ENCODE results near the gene TASOR. TPM values are rescaled to one million over a fixed set of nuclear protein-coding genes. Genes with fewer than 3 reads are reported as not detected.

Gene TASOR
- polyA plus RNA-seq, 1 of the 3 experiments (the other 2 are of a cell fraction), result 15.3 TPM

DNA sequence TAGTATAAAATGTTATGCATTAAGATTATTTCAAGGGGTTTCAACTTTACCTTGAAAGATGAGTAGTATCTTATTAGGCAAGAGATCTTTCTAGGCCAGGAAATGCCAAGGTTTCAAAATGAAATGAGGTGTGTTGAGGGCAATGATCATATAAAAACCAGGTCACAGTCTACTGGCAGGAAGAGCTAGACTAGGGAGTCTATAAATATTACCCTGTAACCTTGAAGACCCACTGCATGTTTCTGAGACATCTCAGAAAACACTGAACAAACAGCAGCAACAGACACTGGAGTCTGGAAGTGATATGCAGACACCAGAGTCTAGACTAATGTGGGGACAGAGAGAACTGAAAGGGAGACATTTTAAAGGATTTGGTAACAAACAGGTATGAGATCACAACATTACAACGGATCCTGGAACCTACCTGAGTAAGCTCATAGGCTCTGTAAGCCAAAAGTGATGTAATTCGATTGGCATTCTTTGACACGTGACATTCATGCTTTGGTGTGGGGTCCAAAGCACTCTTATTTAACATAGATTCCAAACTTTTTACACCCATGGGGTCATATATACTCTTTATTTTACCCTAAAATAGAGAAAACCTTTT is 15.0 kb downstream of the TASOR start:
- peaks cover 80 to 96% of the 10 kb centered on the region in 2 experiments for H3K36me3 ChIP-seq (replicated peaks in 1 of 2; ENCODE audit: control insufficient read depth in 1 of 2, insufficient read depth in 2 of 2, low read length in 1 of 2)
- POLR2A ChIA-PET, result no interaction called here
- H3K4me2 ChIP-seq, result no peak overlapping the region
- DNase-seq, result no peak
- no peak overlapping the region for H3K4me3 ChIP-seq (ENCODE audit: low read depth in 2 of 2, low read length in 1 of 2)
- H3K9ac ChIP-seq, result no peak overlapping the region
- H3F3A ChIP-seq (replicated peaks; ENCODE audit: insufficient read depth), result peaks cover 2% of the 10 kb centered on the region
- no peaks in the 10 kb centered on the region for H3K27me3 ChIP-seq (ENCODE audit: insufficient read depth)
- no peaks in the 10 kb centered on the region for H3K9me3 ChIP-seq
- H3K4me1 ChIP-seq (ENCODE audit: control insufficient read depth in 1 of 2, insufficient read depth in 2 of 2, low read depth in 1 of 2, low read length in 1 of 2), result no peaks in the 10 kb centered on the region; a peak in 1 of 4 replicates
- WGBS (ENCODE audit: low lambda C conversion rate), result 89% methylated on average over 3 of the region's 3 CpGs
- CTCF ChIA-PET, result interaction anchor here (0.8 to 1.3 kb wide), 2 partner anchors 11 to 97 kb away, joined by 3 to 4 read pairs; no protein-coding TSS in a partner anchor
- H2AFZ ChIP-seq (ENCODE audit: low read depth), result no peak overlapping the region
- H3K9me2 ChIP-seq, result 0 out of 2 replicates have a peak, but pooled peaks cover 3% of the 10 kb centered on the region
- H3K27ac ChIP-seq (ENCODE audit: low read depth in 2 of 2, low read length in 1 of 2), result no peak overlapping the region
- H3K79me2 ChIP-seq (ENCODE audit: insufficient read depth), result peaks cover 56% of the 10 kb centered on the region
- TF ChIP-seq RAD21 (IDR thresholded peaks at IDR 0.05; ENCODE audit: low read length) (no peak), FOXM1 (IDR thresholded peaks at IDR 0.05; ENCODE audit: low read depth) (no peak), TAF1 (IDR thresholded peaks at IDR 0.05; ENCODE audit: borderline replicate concordance, low read depth, low read length) (no peak)
- no peaks in the 10 kb centered on the region; the same call in 1 of the 2 replicates for H4K20me1 ChIP-seq (ENCODE audit: insufficient read depth)

DNA sequence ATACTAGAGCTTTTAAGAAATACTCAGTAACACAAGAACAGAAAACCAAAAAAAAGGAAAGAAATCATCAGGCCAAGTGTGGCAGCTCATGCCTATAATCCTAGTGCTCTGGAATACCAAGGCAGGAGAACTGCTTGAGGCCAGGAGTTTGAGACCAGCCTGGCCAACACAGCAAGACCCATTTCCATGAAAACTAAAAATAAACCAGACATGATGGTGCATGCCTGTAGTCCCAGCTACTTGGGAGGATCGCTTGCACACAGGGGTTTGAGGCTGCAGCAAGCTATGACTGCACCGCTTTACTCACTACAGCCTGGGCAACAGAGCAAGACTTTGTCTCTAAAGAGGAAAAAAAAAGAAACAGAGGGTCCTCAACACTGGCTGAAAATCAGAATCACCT is 18.2 kb downstream of the TASOR start:
- POLR2A ChIA-PET, result no interaction called here
- WGBS (ENCODE audit: low lambda C conversion rate), result 100% methylated on average over 2 of the region's 2 CpGs
- TF ChIP-seq, protein P1, sequence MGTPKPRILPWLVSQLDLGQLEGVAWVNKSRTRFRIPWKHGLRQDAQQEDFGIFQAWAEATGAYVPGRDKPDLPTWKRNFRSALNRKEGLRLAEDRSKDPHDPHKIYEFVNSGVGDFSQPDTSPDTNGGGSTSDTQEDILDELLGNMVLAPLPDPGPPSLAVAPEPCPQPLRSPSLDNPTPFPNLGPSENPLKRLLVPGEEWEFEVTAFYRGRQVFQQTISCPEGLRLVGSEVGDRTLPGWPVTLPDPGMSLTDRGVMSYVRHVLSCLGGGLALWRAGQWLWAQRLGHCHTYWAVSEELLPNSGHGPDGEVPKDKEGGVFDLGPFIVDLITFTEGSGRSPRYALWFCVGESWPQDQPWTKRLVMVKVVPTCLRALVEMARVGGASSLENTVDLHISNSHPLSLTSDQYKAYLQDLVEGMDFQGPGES (IDR thresholded peaks at IDR 0.05; ENCODE audit: low read depth, low read length), result no peak
- TF ChIP-seq, protein P2, sequence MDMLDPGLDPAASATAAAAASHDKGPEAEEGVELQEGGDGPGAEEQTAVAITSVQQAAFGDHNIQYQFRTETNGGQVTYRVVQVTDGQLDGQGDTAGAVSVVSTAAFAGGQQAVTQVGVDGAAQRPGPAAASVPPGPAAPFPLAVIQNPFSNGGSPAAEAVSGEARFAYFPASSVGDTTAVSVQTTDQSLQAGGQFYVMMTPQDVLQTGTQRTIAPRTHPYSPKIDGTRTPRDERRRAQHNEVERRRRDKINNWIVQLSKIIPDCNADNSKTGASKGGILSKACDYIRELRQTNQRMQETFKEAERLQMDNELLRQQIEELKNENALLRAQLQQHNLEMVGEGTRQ (IDR thresholded peaks at IDR 0.05; ENCODE audit: borderline replicate concordance, low read depth, low read length), result no peak
- TF ChIP-seq FOSL2 (IDR thresholded peaks at IDR 0.05; ENCODE audit: borderline replicate concordance, low read depth) (no peak), GATA2 (CRISPR knock-in tag; IDR thresholded peaks at IDR 0.05) (no peak), MXI1 (IDR thresholded peaks at IDR 0.05; ENCODE audit: low read depth, low read length) (no peak), SMC3 (IDR thresholded peaks at IDR 0.05; ENCODE audit: low read depth, low read length) (no peak), YY1 (IDR thresholded peaks at IDR 0.05; ENCODE audit: low read depth) (no peak), GABPA (IDR thresholded peaks at IDR 0.05; ENCODE audit: low read depth) (no peak), ELF1 (IDR thresholded peaks at IDR 0.05) (no peak), EP300 (IDR thresholded peaks at IDR 0.05; ENCODE audit: borderline replicate concordance in 1 of 2, low read depth in 1 of 2, low read length in 1 of 2) (no peak), TAF1 (IDR thresholded peaks at IDR 0.05; ENCODE audit: borderline replicate concordance, low read depth, low read length) (no peak), RCOR1 (IDR thresholded peaks at IDR 0.05; ENCODE audit: low read length) (no peak), RAD21 (IDR thresholded peaks at IDR 0.05; ENCODE audit: low read length) (no peak), JUND (IDR thresholded peaks at IDR 0.05) (no peak), FOXM1 (IDR thresholded peaks at IDR 0.05; ENCODE audit: low read depth) (no peak), SIN3A (IDR thresholded peaks at IDR 0.05; ENCODE audit: borderline replicate concordance, low read depth, low read length) (no peak), NRF1 (IDR thresholded peaks at IDR 0.05; ENCODE audit: low read depth, low read length) (no peak), NFIC (IDR thresholded peaks at IDR 0.05; ENCODE audit: borderline replicate concordance) (no peak)
- TF ChIP-seq, protein P3, sequence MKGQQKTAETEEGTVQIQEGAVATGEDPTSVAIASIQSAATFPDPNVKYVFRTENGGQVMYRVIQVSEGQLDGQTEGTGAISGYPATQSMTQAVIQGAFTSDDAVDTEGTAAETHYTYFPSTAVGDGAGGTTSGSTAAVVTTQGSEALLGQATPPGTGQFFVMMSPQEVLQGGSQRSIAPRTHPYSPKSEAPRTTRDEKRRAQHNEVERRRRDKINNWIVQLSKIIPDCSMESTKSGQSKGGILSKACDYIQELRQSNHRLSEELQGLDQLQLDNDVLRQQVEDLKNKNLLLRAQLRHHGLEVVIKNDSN (IDR thresholded peaks at IDR 0.05; ENCODE audit: borderline replicate concordance, low read depth), result no peak
- TF ChIP-seq, protein P4, sequence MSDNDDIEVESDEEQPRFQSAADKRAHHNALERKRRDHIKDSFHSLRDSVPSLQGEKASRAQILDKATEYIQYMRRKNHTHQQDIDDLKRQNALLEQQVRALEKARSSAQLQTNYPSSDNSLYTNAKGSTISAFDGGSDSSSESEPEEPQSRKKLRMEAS (IDR thresholded peaks at IDR 0.05; ENCODE audit: low read depth), result no peak

More for the DNA sequence above, 18.2 kb downstream of the TASOR start:
- H3K4me3 ChIP-seq (ENCODE audit: low read depth in 2 of 2, low read length in 1 of 2), result no peak overlapping the region
- H3K9me3 ChIP-seq, result no peaks in the 10 kb centered on the region
- H3K4me2 ChIP-seq, result no peak overlapping the region
- H3K9ac ChIP-seq, result no peak overlapping the region
- no peak overlapping the region for H3K27ac ChIP-seq (ENCODE audit: low read depth in 2 of 2, low read length in 1 of 2)
- H2AFZ ChIP-seq (ENCODE audit: low read depth), result no peak overlapping the region
- H3K9me2 ChIP-seq, result 0 out of 2 replicates have a peak, but pooled peaks cover 3% of the 10 kb centered on the region
- no peaks in the 10 kb centered on the region for H3K27me3 ChIP-seq (ENCODE audit: insufficient read depth)
- H4K20me1 ChIP-seq (ENCODE audit: insufficient read depth), result no peaks in the 10 kb centered on the region; the same call in 1 of the 2 replicates
- DNase-seq, result no peak
- peaks cover 4% of the 10 kb centered on the region for H3F3A ChIP-seq (replicated peaks; ENCODE audit: insufficient read depth)
- CTCF ChIA-PET, result interaction anchor here (1.2 to 1.3 kb wide), 2 partner anchors 10 to 324 kb away, joined by 3 read pairs; no protein-coding TSS in a partner anchor
- no peaks in the 10 kb centered on the region; a peak in 1 of 4 replicates for H3K4me1 ChIP-seq (ENCODE audit: control insufficient read depth in 1 of 2, insufficient read depth in 2 of 2, low read depth in 1 of 2, low read length in 1 of 2)
- peaks cover 50% of the 10 kb centered on the region for H3K79me2 ChIP-seq (ENCODE audit: insufficient read depth)
- H3K36me3 ChIP-seq (replicated peaks in 1 of 2; ENCODE audit: control insufficient read depth in 1 of 2, insufficient read depth in 2 of 2, low read length in 1 of 2), result peaks cover 81 to 97% of the 10 kb centered on the region in 2 experiments

Data from SK-N-SH (cell line).